Glomerular visceral epithelial cell (primary cell): Measurements from ENCODE around the gene ACADL.
"Not testable (repeated sequence)": the region's sequence is repeated elsewhere in the genome, so short reads cannot be mapped to it uniquely, and the experiment has no call there.

Source experiments
- DNase-seq: peaks from one replicate; pipeline ENCODE4 v3.0.0-alpha.2; 2016; ENCODE audit errors: extremely low spot score

Gene ACADL

GRCh38 chr2:210203147-210203546 lies 22.1 kb downstream of the ACADL start:
- DNase-seq, result no peak

GRCh38 chr2:210199854-210200253 lies 25.4 kb downstream of the ACADL start:
- DNase-seq, result no peak

GRCh38 chr2:210199186-210199765 lies 26.0 kb downstream of the ACADL start:
- DNase-seq, result peak; percentile 37

DNA sequence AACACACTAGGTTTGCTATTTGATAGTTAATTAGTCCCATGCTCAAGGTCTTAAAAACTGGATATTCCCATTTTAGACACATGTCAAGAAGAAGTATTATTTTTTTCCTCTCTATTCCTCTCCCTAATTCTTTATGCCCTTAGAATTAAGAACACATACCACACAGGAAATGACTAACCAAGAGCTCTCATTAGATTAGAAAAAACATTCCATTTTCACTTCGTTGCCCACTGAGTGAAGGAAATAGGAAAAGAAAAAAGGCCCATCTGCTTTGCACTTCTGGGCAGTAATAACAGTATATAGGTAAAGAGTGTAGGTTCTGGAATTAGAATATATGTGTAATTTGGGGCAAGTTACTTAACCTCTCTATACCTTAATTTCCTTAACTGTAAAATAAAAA lies 26.9 kb downstream of the ACADL start:
- DNase-seq, result peak; percentile 53

GRCh38 chr2:210197720-210198119 lies 27.5 kb downstream of the ACADL start:
- no peak for DNase-seq

DNA sequence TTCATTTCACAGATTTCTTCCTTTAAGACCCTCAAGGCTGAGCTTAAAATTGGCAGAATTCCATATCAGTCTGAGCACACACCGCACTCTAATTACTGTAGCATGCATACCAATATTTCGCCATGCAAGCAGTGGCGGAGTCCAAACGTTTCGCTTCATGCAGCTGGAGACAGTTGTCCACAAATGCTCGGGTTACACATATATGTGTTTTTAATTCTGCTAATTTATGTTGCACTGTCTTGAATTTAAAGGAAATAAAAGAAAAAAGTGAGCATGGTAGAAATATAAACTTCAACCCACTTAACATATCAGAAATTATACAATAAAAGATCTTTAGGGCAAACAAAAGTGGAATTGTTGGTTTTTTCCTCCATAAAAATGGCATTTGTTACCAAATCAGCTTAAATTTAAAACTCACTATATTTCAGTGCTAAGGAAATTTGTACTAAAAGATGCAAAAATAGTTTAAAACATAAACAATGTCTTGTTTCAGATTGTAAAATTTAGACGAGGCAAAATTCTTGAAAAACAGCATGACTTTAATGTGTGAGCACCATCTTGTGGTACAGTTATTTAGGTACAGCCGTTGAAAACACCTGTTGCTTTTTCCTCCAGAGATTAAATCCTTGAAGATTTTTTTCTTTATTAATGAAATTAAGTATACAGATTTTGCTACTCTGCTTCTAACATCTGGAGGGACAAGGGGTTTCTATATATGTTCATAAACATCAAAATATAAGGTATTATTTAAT lies 30.0 kb downstream of the ACADL start:
- peak; percentile 48 for DNase-seq

GRCh38 chr2:210190345-210190744 lies 34.9 kb downstream of the ACADL start:
- no peak for DNase-seq

DNA sequence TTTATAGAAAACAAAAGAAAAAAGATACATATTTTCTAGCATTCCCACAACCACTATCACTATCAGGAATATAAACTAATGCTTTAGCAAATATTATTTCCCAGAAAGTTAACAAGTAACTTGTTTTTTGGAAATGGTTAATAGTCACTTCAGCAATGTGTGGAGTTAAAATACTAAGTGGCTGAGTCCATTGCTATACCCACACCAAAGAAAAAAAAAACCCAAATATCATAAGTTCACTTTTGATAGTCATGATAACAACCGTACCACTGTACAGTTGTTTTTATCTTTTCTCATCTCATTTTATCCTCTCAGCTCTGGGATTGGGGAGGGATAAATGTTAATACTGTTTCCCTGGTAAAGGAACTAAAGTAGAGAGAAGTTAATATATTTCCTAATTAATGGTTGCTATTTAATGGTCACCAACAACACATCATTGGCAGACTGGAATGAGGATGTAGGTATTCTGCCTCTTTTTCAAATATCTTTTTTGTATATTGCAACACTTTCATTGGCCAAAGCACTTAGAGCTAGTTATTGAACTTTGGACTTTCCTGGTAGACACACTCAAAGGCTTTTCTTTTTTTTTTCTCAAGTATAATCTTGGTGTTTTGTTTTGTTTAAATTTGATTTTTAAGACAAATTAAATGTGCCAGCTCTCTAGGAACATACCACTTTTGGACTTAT lies 35.7 kb downstream of the ACADL start:
- no peak for DNase-seq

DNA sequence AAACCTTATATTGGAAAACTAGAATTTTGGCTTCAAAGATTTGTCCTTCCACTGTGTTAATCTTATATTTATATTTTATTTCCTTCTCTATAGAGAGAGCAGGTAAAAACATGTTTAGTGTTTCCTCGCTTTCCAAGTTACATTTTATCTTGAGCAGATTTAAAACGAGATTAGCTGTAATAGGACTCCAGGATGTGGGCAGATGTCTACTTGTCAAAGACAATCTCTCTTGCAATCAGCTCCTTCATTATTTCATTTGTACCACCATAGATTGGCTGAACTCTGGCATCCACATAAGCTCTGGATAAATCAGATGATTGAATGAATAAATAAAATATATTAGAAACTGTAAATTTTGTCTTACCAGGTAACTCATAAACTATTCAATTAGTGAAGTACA lies 36.5 kb downstream of the ACADL start:
- DNase-seq, result no peak

GRCh38 chr2:210188190-210188589 lies 37.1 kb downstream of the ACADL start:
- no peak for DNase-seq

GRCh38 chr2:210183936-210184335 lies 41.3 kb downstream of the ACADL start:
- not testable (repeated sequence) for DNase-seq

GRCh38 chr2:210181606-210182088 lies 43.6 kb downstream of the ACADL start:
- not testable (repeated sequence) for DNase-seq

GRCh38 chr2:210181033-210181605 lies 44.1 kb downstream of the ACADL start:
- DNase-seq, result not testable (repeated sequence)

DNA sequence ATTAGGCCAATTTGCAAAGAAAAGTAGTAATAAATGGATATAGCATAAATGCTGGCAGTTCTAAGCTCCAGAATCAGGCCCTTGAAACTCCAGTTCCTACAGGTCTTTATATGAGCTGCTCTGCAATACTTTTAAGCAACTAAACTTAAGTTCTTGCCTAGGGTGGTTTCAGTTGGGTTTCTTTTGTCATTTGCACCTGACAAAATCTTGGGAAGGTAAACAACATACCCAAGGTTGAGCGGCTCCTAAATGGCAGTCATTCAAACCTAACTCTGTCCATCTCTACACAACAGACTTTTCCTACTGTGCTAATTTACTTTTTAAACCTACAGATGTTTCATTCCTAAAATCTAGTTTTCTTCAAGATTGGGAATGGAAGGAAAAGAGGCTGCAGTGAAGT lies 44.8 kb downstream of the ACADL start:
- DNase-seq, result no peak

DNA sequence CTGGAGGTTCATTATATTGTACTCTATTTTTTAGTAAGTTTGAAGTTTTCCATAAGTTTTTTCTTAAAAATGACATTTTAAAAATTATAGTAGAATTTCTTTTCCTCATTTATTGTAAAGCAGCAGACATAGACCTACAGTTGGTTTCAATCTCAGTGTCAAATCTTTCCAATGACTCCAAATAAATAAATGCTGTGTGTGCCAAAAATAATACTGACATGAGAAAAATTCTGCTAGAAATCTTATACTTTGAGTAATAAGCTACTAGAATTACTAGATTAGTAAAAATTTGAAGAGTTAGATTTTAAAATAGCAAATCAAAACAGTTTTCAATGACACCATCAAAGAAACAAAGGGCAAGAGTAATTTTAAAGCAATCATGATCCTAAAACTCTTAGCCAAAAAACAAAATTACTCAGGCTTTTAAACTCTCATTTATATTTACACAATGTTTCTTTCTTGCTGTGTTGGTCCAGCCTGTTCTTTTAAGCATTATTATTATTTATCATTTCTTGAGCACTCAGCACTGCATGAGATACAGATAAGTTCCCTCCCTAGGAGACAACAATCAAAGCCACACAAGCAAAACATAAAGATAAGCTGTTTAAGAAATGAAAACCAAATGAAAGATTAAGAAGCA lies 45.8 kb downstream of the ACADL start:
- no peak for DNase-seq

DNA sequence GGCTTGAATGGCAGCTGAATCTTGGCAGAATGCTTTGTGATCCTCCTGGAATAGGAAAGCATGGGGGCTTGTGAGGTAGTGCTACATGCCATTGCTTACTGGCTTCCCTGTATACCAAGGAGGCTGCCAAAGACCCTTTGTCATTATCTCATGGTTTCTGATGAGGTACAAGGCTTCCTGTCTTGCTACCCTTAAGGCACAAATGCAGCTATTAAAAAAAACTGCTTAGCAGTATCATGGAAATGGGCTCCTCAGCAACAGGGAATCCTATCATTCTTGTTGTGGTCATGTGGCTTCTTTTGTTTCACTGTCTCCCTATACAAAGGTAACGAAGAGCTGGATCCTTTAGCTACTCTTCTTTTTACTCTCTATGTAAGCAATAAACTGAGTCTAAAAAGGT lies 47.5 kb downstream of the ACADL start:
- no peak for DNase-seq

- DNase-seq, result not testable (repeated sequence)
Measured at GRCh38 chr2:210177115-210177514, 48.1 kb downstream of the ACADL start.

DNA sequence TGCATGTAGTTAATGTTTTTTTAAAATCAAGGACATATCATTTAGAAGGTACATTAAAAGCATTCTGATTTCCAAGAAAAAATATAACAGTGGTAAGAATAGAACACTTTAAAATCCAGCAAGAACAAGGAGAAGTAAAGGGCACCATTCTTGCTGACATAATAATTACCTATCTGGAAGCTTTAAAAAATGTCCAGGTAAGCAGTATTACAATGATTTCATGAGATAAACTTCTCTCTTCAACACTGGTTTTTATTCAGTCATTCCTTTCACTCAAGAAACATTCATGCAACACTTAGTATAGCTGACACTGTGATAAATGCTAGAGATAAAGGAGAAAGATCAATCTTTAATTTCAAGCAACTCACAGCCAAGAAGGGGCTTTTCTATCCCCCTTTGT lies 51.2 kb downstream of the ACADL start:
- no peak for DNase-seq

- DNase-seq, result no peak
Measured at GRCh38 chr2:210172219-210172575, 53.0 kb downstream of the ACADL start.

DNA sequence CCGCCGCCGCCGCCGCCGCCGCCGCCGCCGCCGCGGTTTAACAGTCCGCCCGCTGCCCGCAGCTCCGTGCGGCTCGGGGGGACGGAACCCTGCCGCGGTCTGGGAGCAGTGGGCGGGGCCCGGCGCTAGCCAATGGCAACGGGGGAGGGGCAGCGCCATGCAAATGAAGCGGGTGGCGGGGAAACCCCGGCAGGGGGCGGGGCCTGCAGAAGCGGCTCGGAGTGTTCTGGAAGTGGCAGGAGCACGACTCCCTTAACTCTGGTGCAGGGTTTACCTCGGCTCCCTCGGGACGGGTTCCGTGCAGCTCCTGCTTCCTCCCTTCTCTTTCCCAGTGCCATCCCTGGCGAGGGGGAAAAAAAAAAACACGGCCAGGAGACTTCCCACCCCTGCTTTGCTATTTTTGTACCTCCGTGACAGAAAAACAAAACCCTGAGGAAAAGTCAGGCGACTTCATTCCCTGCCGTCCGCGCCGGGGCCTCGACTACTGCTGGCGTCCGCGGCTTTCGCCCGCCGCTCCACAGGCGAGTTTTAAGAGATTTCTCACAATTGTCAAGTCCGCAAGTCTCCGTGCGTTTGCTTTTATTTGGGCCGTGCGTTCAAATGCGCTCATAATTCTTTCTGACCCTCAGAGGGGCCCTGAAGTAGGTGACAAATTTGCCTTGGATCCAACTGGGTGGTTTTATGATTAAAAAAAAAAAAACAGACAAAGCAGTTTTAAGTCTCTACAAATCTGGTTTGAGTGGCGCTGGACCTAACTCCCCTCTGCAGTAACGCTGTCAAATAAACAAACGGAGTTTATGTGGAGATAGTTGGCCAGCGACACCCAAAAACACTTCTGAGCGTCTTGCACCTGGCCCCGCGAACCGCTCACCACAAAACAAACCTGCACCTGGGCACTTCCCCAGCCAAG lies 53.7 kb downstream of the ACADL start, which contains the start of gene KANSL1L:
Gene KANSL1L, minus strand, starts transcription at position 101 of the 910 bp plus-strand sequence. CDS start 16,827 bp downstream, outside the sequence.
- DNase-seq, result peak; percentile 99
